Neural cell (in vitro differentiated cells): ENCODE data around the gene ACOXL. TPM values are rescaled to one million over a fixed set of nuclear protein-coding genes. Genes with fewer than 3 reads are reported as not detected.

Source experiments
- H2AFZ ChIP-seq: fragments of 200-600, 300-800 bp; sonication (generic), shearing (Covaris generic); 2 replicates; pipeline ENCODE4 v1.6.0; 2014; ENCODE audit warnings: low read depth, mild to moderate bottlenecking, antibody characterized with exemption, low read length, moderate library complexity
- H3F3A ChIP-seq: fragments of 200-600 bp; shearing (Covaris generic); 2 replicates; pipeline ENCODE4 v1.6.1; 2016; ENCODE audit warnings: mild to moderate bottlenecking, moderate library complexity, mixed read lengths, antibody characterized with exemption, low read length; ENCODE audit not compliant: insufficient read depth, poor library complexity, severe bottlenecking
- H3K27ac ChIP-seq: fragments of 200-600, 300-800 bp; sonication (generic), shearing (Covaris generic); 2 replicates; pipeline ENCODE4 v1.5.1; 2014; ENCODE audit warnings: mild to moderate bottlenecking, low read length, moderate library complexity
- H3K27me3 ChIP-seq: fragments of 300-800, 200-600 bp; sonication (generic), shearing (Covaris generic); 2 replicates; pipeline ENCODE4 v1.6.0; 2014; ENCODE audit warnings: mild to moderate bottlenecking, low read depth, low read length, moderate library complexity; ENCODE audit not compliant: insufficient read depth
- H3K36me3 ChIP-seq: fragments of 300-800, 200-600 bp; sonication (generic), shearing (Covaris generic); 2 replicates; pipeline ENCODE4 v1.5.1; 2014; ENCODE audit warnings: mild to moderate bottlenecking, antibody characterized with exemption, low read length, moderate library complexity; ENCODE audit not compliant: insufficient read depth
- H3K4me2 ChIP-seq: fragments of 300-800, 200-600 bp; sonication (generic), shearing (Covaris generic); 2 replicates; pipeline ENCODE4 v1.6.0; 2014; ENCODE audit warnings: mild to moderate bottlenecking, low read length
- H3K4me3 ChIP-seq: fragments of 300-800, 200-600 bp; sonication (generic), shearing (Covaris generic); 2 replicates; pipeline ENCODE4 v1.5.1; 2014; ENCODE audit warnings: mild to moderate bottlenecking, low read length, moderate library complexity
- H3K79me2 ChIP-seq: fragments of 200-600 bp; shearing (Covaris generic); replicated peaks from 2 replicates; pipeline ENCODE4 v1.6.0; 2014; ENCODE audit warnings: mild to moderate bottlenecking, low read length, moderate library complexity; ENCODE audit not compliant: insufficient read depth
- H3K9ac ChIP-seq: fragments of 300-800, 200-600 bp; sonication (generic), shearing (Covaris generic); 2 replicates; pipeline ENCODE4 v1.6.1; 2016; ENCODE audit warnings: mild to moderate bottlenecking, low read length, mixed read lengths
- H3K9me2 ChIP-seq: fragments of 200-600 bp; shearing (Covaris generic); 2 replicates; pipeline ENCODE4 v1.6.1; 2016; ENCODE audit warnings: mild to moderate bottlenecking, low read length, mixed read lengths; ENCODE audit not compliant: insufficient read depth
- H3K9me3 ChIP-seq: fragments of 200-600, 300-800 bp; sonication (generic), shearing (Covaris generic); 2 replicates; pipeline ENCODE4 v1.6.1; 2016; ENCODE audit warnings: mild to moderate bottlenecking, mixed run types, low read length, moderate library complexity, mixed read lengths
- H4K20me1 ChIP-seq: fragments of 200-600 bp; shearing (Covaris generic); 2 replicates; pipeline ENCODE4 v1.6.1; 2016; ENCODE audit warnings: mild to moderate bottlenecking, mixed run types; ENCODE audit not compliant: insufficient read depth
- EP300 ChIP-seq: fragments of 450-650 bp; conservative IDR thresholded peaks from 2 replicates; pipeline ENCODE4 v1.6.1; 2014; ENCODE audit warnings: antibody characterized with exemption, mild to moderate bottlenecking, moderate library complexity; ENCODE audit not compliant: poor library complexity, severe bottlenecking
- EZH2 ChIP-seq: fragments of 200-600, 300-800 bp; shearing (Covaris generic), sonication (generic); IDR thresholded peaks from 2 replicates; pipeline ENCODE4 v1.6.1; 2014; ENCODE audit warnings: antibody characterized with exemption, low read length, borderline replicate concordance, mild to moderate bottlenecking; ENCODE audit not compliant: insufficient read depth, poor library complexity, severe bottlenecking
- MXI1 ChIP-seq: fragments of 450-650 bp; conservative IDR thresholded peaks from 2 replicates; pipeline ENCODE4 v1.6.1; 2014; ENCODE audit warnings: antibody characterized with exemption, mild to moderate bottlenecking; ENCODE audit not compliant: poor library complexity, severe bottlenecking
- POLR2AphosphoS5 ChIP-seq: IDR thresholded peaks from 2 replicates; pipeline ENCODE4 v1.6.1; 2012
- RAD21 ChIP-seq: fragments of 450-650 bp; conservative IDR thresholded peaks from 2 replicates; pipeline ENCODE4 v1.6.1; 2014; ENCODE audit warnings: antibody characterized with exemption, mild to moderate bottlenecking, moderate library complexity
- SMC3 ChIP-seq: fragments of 450-650 bp; conservative IDR thresholded peaks from 2 replicates; pipeline ENCODE4 v1.6.1; 2014; ENCODE audit warnings: antibody characterized with exemption, mild to moderate bottlenecking, moderate library complexity; ENCODE audit not compliant: poor library complexity
- TAF1 ChIP-seq: IDR thresholded peaks from 2 replicates; pipeline ENCODE4 v1.6.1; 2012; ENCODE audit warnings: low read depth
- polyA plus RNA-seq: library from polyadenylated mRNA; depleted of rRNA; stranded (reverse); fragments of >200 nt; gene quantifications from 2 replicates; pipeline ENCODE4 v1.2.3, GENCODE V29; 2014
- TF ChIP-seq, protein P1 (sequence below): IDR thresholded peaks from 2 replicates; pipeline ENCODE4 v1.6.1; 2012; ENCODE audit warnings: borderline replicate concordance
- TF ChIP-seq, protein P2 (sequence below): fragments of 450-650 bp; IDR thresholded peaks from 2 replicates; pipeline ENCODE4 v1.5.1; 2014; ENCODE audit warnings: antibody characterized with exemption, mild to moderate bottlenecking, moderate library complexity; ENCODE audit not compliant: poor library complexity, severe bottlenecking

Gene ACOXL
- polyA plus RNA-seq, 1 donor from 2014 or later = not detected

DNA sequence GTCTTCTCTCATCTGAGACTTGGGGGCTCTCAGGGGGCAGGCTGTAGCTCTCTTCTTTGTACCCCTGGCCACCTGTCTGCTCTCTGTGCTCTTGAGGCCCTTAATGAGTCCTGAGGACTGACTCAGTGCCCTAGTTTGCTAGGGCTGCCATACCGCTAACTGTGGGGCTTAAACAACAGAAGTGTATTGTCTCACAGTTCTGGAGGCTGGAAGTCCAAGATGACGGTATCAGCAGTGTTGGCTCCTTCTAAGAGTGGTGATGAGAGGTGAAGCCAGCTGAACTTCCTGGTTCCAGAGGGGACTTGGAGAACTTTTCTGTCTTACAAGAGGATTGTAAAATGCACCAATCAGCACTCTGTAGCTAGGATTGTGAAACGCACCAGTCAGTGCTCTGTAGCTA is 67.0 kb downstream of the ACOXL start:
- H3K4me3 ChIP-seq = no peak overlapping the region
- no peaks in the 10 kb centered on the region for H4K20me1 ChIP-seq
- H3K36me3 ChIP-seq = no peaks in the 10 kb centered on the region
- no peaks in the 10 kb centered on the region for H3K9me3 ChIP-seq
- H3F3A ChIP-seq = no peaks in the 10 kb centered on the region
- no peak overlapping the region for H3K9ac ChIP-seq
- no peaks in the 10 kb centered on the region for H3K79me2 ChIP-seq
- no peaks in the 10 kb centered on the region for H3K27me3 ChIP-seq
- TF ChIP-seq POLR2AphosphoS5 (no peak), RAD21 (no peak), TAF1 (no peak), MXI1 (no peak), EZH2 (no peak), SMC3 (no peak), EP300 (no peak)
- TF ChIP-seq, protein P1, sequence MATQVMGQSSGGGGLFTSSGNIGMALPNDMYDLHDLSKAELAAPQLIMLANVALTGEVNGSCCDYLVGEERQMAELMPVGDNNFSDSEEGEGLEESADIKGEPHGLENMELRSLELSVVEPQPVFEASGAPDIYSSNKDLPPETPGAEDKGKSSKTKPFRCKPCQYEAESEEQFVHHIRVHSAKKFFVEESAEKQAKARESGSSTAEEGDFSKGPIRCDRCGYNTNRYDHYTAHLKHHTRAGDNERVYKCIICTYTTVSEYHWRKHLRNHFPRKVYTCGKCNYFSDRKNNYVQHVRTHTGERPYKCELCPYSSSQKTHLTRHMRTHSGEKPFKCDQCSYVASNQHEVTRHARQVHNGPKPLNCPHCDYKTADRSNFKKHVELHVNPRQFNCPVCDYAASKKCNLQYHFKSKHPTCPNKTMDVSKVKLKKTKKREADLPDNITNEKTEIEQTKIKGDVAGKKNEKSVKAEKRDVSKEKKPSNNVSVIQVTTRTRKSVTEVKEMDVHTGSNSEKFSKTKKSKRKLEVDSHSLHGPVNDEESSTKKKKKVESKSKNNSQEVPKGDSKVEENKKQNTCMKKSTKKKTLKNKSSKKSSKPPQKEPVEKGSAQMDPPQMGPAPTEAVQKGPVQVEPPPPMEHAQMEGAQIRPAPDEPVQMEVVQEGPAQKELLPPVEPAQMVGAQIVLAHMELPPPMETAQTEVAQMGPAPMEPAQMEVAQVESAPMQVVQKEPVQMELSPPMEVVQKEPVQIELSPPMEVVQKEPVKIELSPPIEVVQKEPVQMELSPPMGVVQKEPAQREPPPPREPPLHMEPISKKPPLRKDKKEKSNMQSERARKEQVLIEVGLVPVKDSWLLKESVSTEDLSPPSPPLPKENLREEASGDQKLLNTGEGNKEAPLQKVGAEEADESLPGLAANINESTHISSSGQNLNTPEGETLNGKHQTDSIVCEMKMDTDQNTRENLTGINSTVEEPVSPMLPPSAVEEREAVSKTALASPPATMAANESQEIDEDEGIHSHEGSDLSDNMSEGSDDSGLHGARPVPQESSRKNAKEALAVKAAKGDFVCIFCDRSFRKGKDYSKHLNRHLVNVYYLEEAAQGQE = no peak
- TF ChIP-seq, protein P2, sequence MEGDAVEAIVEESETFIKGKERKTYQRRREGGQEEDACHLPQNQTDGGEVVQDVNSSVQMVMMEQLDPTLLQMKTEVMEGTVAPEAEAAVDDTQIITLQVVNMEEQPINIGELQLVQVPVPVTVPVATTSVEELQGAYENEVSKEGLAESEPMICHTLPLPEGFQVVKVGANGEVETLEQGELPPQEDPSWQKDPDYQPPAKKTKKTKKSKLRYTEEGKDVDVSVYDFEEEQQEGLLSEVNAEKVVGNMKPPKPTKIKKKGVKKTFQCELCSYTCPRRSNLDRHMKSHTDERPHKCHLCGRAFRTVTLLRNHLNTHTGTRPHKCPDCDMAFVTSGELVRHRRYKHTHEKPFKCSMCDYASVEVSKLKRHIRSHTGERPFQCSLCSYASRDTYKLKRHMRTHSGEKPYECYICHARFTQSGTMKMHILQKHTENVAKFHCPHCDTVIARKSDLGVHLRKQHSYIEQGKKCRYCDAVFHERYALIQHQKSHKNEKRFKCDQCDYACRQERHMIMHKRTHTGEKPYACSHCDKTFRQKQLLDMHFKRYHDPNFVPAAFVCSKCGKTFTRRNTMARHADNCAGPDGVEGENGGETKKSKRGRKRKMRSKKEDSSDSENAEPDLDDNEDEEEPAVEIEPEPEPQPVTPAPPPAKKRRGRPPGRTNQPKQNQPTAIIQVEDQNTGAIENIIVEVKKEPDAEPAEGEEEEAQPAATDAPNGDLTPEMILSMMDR = no peak
- no peaks in the 10 kb centered on the region for H3K9me2 ChIP-seq
- H2AFZ ChIP-seq = no peak overlapping the region
- H3K4me2 ChIP-seq = no peak overlapping the region
- no peak overlapping the region for H3K27ac ChIP-seq

DNA sequence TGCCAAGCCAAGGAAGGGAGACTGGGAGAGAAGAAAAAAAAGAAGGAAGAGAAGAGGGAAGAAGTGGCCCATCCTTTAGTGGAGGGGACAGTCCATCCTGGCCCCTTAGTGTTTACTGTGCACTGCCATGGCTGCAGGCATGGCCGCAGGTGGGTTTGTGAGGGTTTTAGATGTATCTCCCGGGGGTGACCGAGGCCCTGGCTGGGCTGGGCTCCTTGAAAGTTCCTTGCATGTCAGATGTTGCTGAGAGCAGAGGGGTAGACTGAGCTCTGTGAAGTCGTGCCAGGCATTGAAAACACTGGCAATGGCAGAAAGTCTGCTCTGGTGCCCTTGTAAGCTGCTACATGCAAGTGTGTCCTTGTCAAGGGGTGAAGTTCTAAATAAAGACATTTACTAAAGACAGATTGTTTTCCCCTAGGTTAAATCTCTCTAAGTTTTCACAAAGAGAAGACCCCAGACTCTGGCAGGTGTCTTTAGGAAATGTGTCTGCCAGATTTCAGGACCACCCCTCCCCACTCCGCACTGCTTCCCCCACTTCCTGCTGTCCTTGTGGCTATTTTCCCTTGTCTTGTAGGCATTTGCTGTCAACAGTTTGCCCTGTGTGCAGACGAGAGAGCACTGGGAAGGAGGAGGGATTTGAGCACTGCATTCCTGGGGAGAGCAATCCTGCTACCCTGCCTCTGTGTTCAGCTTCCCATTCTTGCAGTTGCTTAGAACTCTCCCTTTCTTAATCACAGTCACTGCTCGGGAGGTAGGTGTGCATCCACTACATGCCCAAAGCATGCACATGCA is 68.4 kb downstream of the ACOXL start:
- no peaks in the 10 kb centered on the region for H3K9me3 ChIP-seq
- H4K20me1 ChIP-seq = no peaks in the 10 kb centered on the region
- H3K4me3 ChIP-seq = no peak overlapping the region
- TF ChIP-seq RAD21 (no peak), POLR2AphosphoS5 (no peak), TAF1 (no peak), EP300 (no peak), EZH2 (no peak), MXI1 (no peak), SMC3 (no peak)
- TF ChIP-seq, protein P1 = no peak
- TF ChIP-seq, protein P2 = no peak
- H3K27ac ChIP-seq = no peak overlapping the region
- no peaks in the 10 kb centered on the region for H3K9me2 ChIP-seq
- no peaks in the 10 kb centered on the region for H3K27me3 ChIP-seq
- H3K9ac ChIP-seq = no peak overlapping the region
- no peaks in the 10 kb centered on the region for H3K79me2 ChIP-seq
- no peaks in the 10 kb centered on the region for H3F3A ChIP-seq
- no peak overlapping the region for H3K4me2 ChIP-seq
- no peak overlapping the region for H2AFZ ChIP-seq
- no peaks in the 10 kb centered on the region for H3K36me3 ChIP-seq
